SK-N-SH treated with all-trans-retinoic acid at 6 μM for 48 hours (cell line): Measurements from ENCODE around the gene PAK6.

Experiments used
- ATAC-seq: fragments of 200-7000 bp; cut with Tn5 transposase; 3 replicates; pipeline ENCODE4 v1.9.1; 2020; ENCODE audit warnings: mild to moderate bottlenecking, moderate library complexity
- CREB5 ChIP-seq: fragments of 250-450 bp; sonication (Bioruptor Pico); IDR thresholded peaks from 2 replicates; pipeline ENCODE4 v1.5.1; 2020; ENCODE audit warnings: low read depth, mild to moderate bottlenecking, moderate library complexity
- CSDC2 ChIP-seq: fragments of 250-450 bp; sonication (Bioruptor Pico); IDR thresholded peaks from 2 replicates; pipeline ENCODE4 v1.5.0; 2020; ENCODE audit warnings: mild to moderate bottlenecking, moderate library complexity
- CSRNP3 ChIP-seq: fragments of 250-450 bp; sonication (Bioruptor Pico); IDR thresholded peaks from 2 replicates; pipeline ENCODE4 v1.5.1; 2021; ENCODE audit warnings: mild to moderate bottlenecking, moderate library complexity
- ESRRG ChIP-seq: fragments of 250-450 bp; sonication (Bioruptor Pico); IDR thresholded peaks from 2 replicates; pipeline ENCODE4 v1.6.1; 2021; ENCODE audit warnings: mild to moderate bottlenecking
- GLIS3 ChIP-seq: fragments of 250-450 bp; sonication (Bioruptor Pico); IDR thresholded peaks from 2 replicates; pipeline ENCODE4 v1.5.0; 2020; ENCODE audit warnings: mild to moderate bottlenecking, moderate library complexity
- ISL1 ChIP-seq: fragments of 250-450 bp; sonication (Bioruptor Pico); IDR thresholded peaks from 2 replicates; pipeline ENCODE4 v2.1.2; 2022; ENCODE audit warnings: mild to moderate bottlenecking, moderate library complexity
- OSR1 ChIP-seq: fragments of 250-450 bp; sonication (Bioruptor Pico); IDR thresholded peaks from 2 replicates; pipeline ENCODE4 v1.8.0; 2022; ENCODE audit warnings: moderate library complexity, mild to moderate bottlenecking, inconsistent platforms
- POU6F1 ChIP-seq: fragments of 250-450 bp; sonication (Bioruptor Pico); IDR thresholded peaks from 2 replicates; pipeline ENCODE4 v1.8.0; 2021; ENCODE audit warnings: low read depth, mild to moderate bottlenecking, moderate library complexity, borderline replicate concordance
- PPARA ChIP-seq: fragments of 250-450 bp; sonication (Bioruptor Pico); IDR thresholded peaks from 2 replicates; pipeline ENCODE4 v1.5.0; 2020; ENCODE audit warnings: mild to moderate bottlenecking, borderline replicate concordance
- RARB ChIP-seq: fragments of 250-450 bp; sonication (Bioruptor Pico); IDR thresholded peaks from 2 replicates; pipeline ENCODE4 v1.8.0; 2021; ENCODE audit warnings: mild to moderate bottlenecking, moderate library complexity
- SNAI2 ChIP-seq: fragments of 250-450 bp; sonication (Bioruptor Pico); IDR thresholded peaks from 2 replicates; pipeline ENCODE4 v1.5.0; 2020; ENCODE audit warnings: mild to moderate bottlenecking, moderate library complexity
- TCF4 ChIP-seq: fragments of 250-450 bp; sonication (Bioruptor Pico); IDR thresholded peaks from 2 replicates; pipeline ENCODE4 v1.8.0; 2021; ENCODE audit warnings: mild to moderate bottlenecking, moderate library complexity, borderline replicate concordance
- TOX ChIP-seq: fragments of 250-450 bp; sonication (Bioruptor Pico); IDR thresholded peaks from 2 replicates; pipeline ENCODE4 v1.8.0; 2021; ENCODE audit warnings: mild to moderate bottlenecking, moderate library complexity, borderline replicate concordance
- ZFP30 ChIP-seq: fragments of 450-650 bp; formaldehyde crosslinking; IDR thresholded peaks from 2 replicates; pipeline ENCODE4 v1.5.0; 2022; ENCODE audit warnings: mild to moderate bottlenecking, moderate library complexity
- ZNF565 ChIP-seq: fragments of 450-650 bp; formaldehyde crosslinking; conservative IDR thresholded peaks from 2 replicates; pipeline ENCODE4 v1.5.0; 2020; ENCODE audit warnings: low read depth, mild to moderate bottlenecking, moderate library complexity
- ZNF70 ChIP-seq: fragments of 450-650 bp; formaldehyde crosslinking; IDR thresholded peaks from 2 replicates; pipeline ENCODE4 v1.5.0; 2020; ENCODE audit warnings: mild to moderate bottlenecking, moderate library complexity
- ZNF8 ChIP-seq: fragments of 450-650 bp; formaldehyde crosslinking; IDR thresholded peaks from 2 replicates; pipeline ENCODE4 v1.5.0; 2020; ENCODE audit warnings: mild to moderate bottlenecking, moderate library complexity
- TF ChIP-seq, protein P1 (sequence below): fragments of 250-450 bp; sonication (Bioruptor Pico); IDR thresholded peaks from 2 replicates; pipeline ENCODE4 v1.5.0; 2020; ENCODE audit warnings: mild to moderate bottlenecking, moderate library complexity

Gene PAK6

GRCh38 chr15:40266828-40267304 is 28.0 kb downstream of the PAK6 start (continued):
- no peak for TF ChIP-seq CSRNP3 (CRISPR knock-in tag)

DNA sequence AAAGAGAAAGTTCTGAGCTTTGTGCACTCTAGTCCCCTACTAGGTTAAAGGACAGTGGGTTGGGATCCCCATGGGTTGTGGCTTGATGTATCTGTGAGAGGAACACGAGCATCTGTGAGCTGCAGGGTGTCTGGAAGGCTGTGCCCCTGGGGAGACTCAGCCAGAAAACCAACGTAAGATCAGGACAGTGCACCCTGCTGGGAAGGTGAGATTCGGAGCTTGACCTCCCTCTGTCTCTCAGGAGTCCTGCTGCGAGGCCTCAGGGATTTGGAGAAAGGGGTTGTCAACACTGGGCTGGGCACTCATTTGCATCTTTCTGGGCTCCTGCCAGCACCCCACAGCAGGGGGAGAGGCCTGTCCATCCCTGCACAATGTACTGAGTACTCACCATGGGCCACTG is 28.8 kb downstream of the PAK6 start:
- TF ChIP-seq ZNF8 (CRISPR knock-in tag) (no peak), CSRNP3 (CRISPR knock-in tag) (no peak), PPARA (CRISPR knock-in tag) (no peak), CREB5 (CRISPR knock-in tag) (no peak), GLIS3 (no peak), TOX (no peak), ZNF565 (CRISPR knock-in tag) (no peak), SNAI2 (CRISPR knock-in tag) (no peak), RARB (CRISPR knock-in tag) (no peak), CSDC2 (CRISPR knock-in tag) (no peak), OSR1 (CRISPR knock-in tag) (no peak), ISL1 (CRISPR knock-in tag) (no peak)
- TF ChIP-seq, all 23 proteins: peak for 0
- ATAC-seq, result no peak

- ATAC-seq, result no peak
- TF ChIP-seq ESRRG (CRISPR knock-in tag) (no peak), SNAI2 (CRISPR knock-in tag) (no peak), TCF4 (CRISPR knock-in tag) (no peak), TOX (no peak), OSR1 (CRISPR knock-in tag) (no peak), ISL1 (CRISPR knock-in tag) (no peak), CSDC2 (CRISPR knock-in tag) (no peak), ZNF70 (no peak), ZNF565 (CRISPR knock-in tag) (no peak), RARB (CRISPR knock-in tag) (no peak), ZFP30 (CRISPR knock-in tag) (no peak)
- TF ChIP-seq, protein P1, sequence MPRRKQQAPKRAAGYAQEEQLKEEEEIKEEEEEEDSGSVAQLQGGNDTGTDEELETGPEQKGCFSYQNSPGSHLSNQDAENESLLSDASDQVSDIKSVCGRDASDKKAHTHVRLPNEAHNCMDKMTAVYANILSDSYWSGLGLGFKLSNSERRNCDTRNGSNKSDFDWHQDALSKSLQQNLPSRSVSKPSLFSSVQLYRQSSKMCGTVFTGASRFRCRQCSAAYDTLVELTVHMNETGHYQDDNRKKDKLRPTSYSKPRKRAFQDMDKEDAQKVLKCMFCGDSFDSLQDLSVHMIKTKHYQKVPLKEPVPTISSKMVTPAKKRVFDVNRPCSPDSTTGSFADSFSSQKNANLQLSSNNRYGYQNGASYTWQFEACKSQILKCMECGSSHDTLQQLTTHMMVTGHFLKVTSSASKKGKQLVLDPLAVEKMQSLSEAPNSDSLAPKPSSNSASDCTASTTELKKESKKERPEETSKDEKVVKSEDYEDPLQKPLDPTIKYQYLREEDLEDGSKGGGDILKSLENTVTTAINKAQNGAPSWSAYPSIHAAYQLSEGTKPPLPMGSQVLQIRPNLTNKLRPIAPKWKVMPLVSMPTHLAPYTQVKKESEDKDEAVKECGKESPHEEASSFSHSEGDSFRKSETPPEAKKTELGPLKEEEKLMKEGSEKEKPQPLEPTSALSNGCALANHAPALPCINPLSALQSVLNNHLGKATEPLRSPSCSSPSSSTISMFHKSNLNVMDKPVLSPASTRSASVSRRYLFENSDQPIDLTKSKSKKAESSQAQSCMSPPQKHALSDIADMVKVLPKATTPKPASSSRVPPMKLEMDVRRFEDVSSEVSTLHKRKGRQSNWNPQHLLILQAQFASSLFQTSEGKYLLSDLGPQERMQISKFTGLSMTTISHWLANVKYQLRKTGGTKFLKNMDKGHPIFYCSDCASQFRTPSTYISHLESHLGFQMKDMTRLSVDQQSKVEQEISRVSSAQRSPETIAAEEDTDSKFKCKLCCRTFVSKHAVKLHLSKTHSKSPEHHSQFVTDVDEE, result no peak
Measured at GRCh38 chr15:40269604-40270003, 30.7 kb downstream of the PAK6 start.

GRCh38 chr15:40270246-40270995 is 31.6 kb downstream of the PAK6 start:
- no peak for ATAC-seq

More at GRCh38 chr15:40270246-40270995, 31.6 kb downstream of the PAK6 start:
- no peak for TF ChIP-seq POU6F1 (CRISPR knock-in tag)
- TF ChIP-seq ZNF8 (CRISPR knock-in tag), result no peak
